KOPT-K1 (cell line): ENCODE results near the gene SIGLEC14.
"Not testable (repeated sequence)": the region's sequence is repeated elsewhere in the genome, so short reads cannot be mapped to it uniquely, and the experiment has no call there.

ENCODE experiments used
- H3K27ac ChIP-seq: fragments of 200-600 bp; sonication (generic); 2 replicates; pipeline ENCODE4 v1.5.1; 2016; ENCODE audit warnings: antibody characterized with exemption, mild to moderate bottlenecking, low read depth, low read length; ENCODE audit not compliant: poor library complexity, severe bottlenecking
- H3K36me3 ChIP-seq: fragments of 200-600 bp; sonication (generic); 2 replicates; pipeline ENCODE4 v1.5.1; 2017; ENCODE audit warnings: antibody characterized with exemption, mild to moderate bottlenecking, low read length, moderate library complexity; ENCODE audit not compliant: insufficient read depth
- H3K9me3 ChIP-seq: fragments of 200-600 bp; sonication (generic); 2 replicates; pipeline ENCODE4 v1.5.1; 2017; ENCODE audit warnings: antibody characterized with exemption, low read length, mild to moderate bottlenecking; ENCODE audit not compliant: insufficient read depth, poor library complexity, severe bottlenecking

SIGLEC14 gene

GRCh38 chr19:51646730-51647129 is at the start of gene SIGLEC14:
TSS of gene SIGLEC14 (minus strand) at chr19:51646825. CDS start at chr19:51646759, 66 bp downstream.
- not testable (repeated sequence) for H3K9me3 ChIP-seq, H3K27ac ChIP-seq, H3K36me3 ChIP-seq

- no peaks in the 10 kb centered on the region for H3K9me3 ChIP-seq
- H3K36me3 ChIP-seq, result no peaks in the 10 kb centered on the region
- H3K27ac ChIP-seq, result no peak overlapping the region
Measured at GRCh38 chr19:51695702-51696315, 49.2 kb upstream of the SIGLEC14 start.

- Histone ChIP-seq H3K27ac (no peak overlapping the region), H3K36me3 (no peaks in the 10 kb centered on the region), H3K9me3 (no peaks in the 10 kb centered on the region)
Measured at GRCh38 chr19:51695088-51695487, 48.5 kb upstream of the SIGLEC14 start.

- Histone ChIP-seq H3K36me3 (no peaks in the 10 kb centered on the region), H3K27ac (no peak overlapping the region), H3K9me3 (no peaks in the 10 kb centered on the region)
Measured at GRCh38 chr19:51694318-51695085, 47.9 kb upstream of the SIGLEC14 start.

- no peaks in the 10 kb centered on the region for H3K9me3 ChIP-seq
- H3K36me3 ChIP-seq, result no peaks in the 10 kb centered on the region
- H3K27ac ChIP-seq, result no peak overlapping the region
Measured at GRCh38 chr19:51693819-51694218, 47.2 kb upstream of the SIGLEC14 start.

GRCh38 chr19:51693260-51693659 is 46.6 kb upstream of the SIGLEC14 start, which contains the start of gene SPACA6:
TSS of gene SPACA6 (plus strand) at chr19:51693330. CDS start at chr19:51693527, 197 bp downstream.
- H3K36me3 ChIP-seq, result no peaks in the 10 kb centered on the region
- no peak within 1 kb of the TSS for H3K27ac ChIP-seq
- no peaks in the 10 kb centered on the region for H3K9me3 ChIP-seq

GRCh38 chr19:51692468-51692867 is 45.8 kb upstream of the SIGLEC14 start:
- no peaks in the 10 kb centered on the region for H3K9me3 ChIP-seq
- no peaks in the 10 kb centered on the region for H3K36me3 ChIP-seq
- H3K27ac ChIP-seq, result no peak overlapping the region

GRCh38 chr19:51691584-51692428 is 45.2 kb upstream of the SIGLEC14 start:
- no peaks in the 10 kb centered on the region for H3K36me3 ChIP-seq
- no peaks in the 10 kb centered on the region for H3K9me3 ChIP-seq
- H3K27ac ChIP-seq, result no peak overlapping the region

- Histone ChIP-seq H3K36me3 (no peaks in the 10 kb centered on the region), H3K9me3 (no peaks in the 10 kb centered on the region), H3K27ac (peak overlapping the region; percentile 14)
Measured at GRCh38 chr19:51691074-51691583, 44.5 kb upstream of the SIGLEC14 start.

GRCh38 chr19:51690454-51691073 is 43.9 kb upstream of the SIGLEC14 start:
- Histone ChIP-seq H3K9me3 (no peaks in the 10 kb centered on the region), H3K36me3 (no peaks in the 10 kb centered on the region), H3K27ac (peak overlapping the region; percentile 14)

GRCh38 chr19:51689751-51690453 is 43.3 kb upstream of the SIGLEC14 start:
- no peak overlapping the region for H3K27ac ChIP-seq
- H3K36me3 ChIP-seq, result no peaks in the 10 kb centered on the region
- peaks cover 3% of the 10 kb centered on the region for H3K9me3 ChIP-seq

GRCh38 chr19:51688671-51689571 is 42.3 kb upstream of the SIGLEC14 start:
- H3K36me3 ChIP-seq, result no peaks in the 10 kb centered on the region
- H3K27ac ChIP-seq, result no peak overlapping the region
- H3K9me3 ChIP-seq, result peaks cover 5% of the 10 kb centered on the region

GRCh38 chr19:51687791-51688670 is 41.4 kb upstream of the SIGLEC14 start:
- H3K27ac ChIP-seq, result no peak overlapping the region
- H3K9me3 ChIP-seq, result peaks cover 5% of the 10 kb centered on the region
- no peaks in the 10 kb centered on the region for H3K36me3 ChIP-seq
